Adrenal gland (tissue), 12 donors: ENCODE data around the gene HPRT1. TPM values are rescaled to one million over a fixed set of nuclear protein-coding genes. Genes with fewer than 3 reads are reported as not detected.

ENCODE experiments used
- microRNA counts, 2 donors: library from miRNA; unstranded; fragments of <30 nt; microRNA quantifications; one replicate each; lab custom pipeline; 2016
- microRNA-seq, 3 donors: library from miRNA; unstranded; fragments of <30 nt; microRNA quantifications; one replicate each; pipeline ENCODE4, GENCODE V29; 2017 to 2020
- polyA plus RNA-seq, 3 donors: library from polyadenylated mRNA; stranded (reverse); fragments of 200-250 nt in 2 of 3; fragments of 350-450 nt in 1 of 3; fragmentation: Illumina TruSeq in 1 of 3; extraction: RNeasy Lipid Tissue Mini Kit (QIAGEN cat#74804) in 1 of 3; gene quantifications; one replicate each; pipeline ENCODE4 v1.2.3, GENCODE V29; 2013 to 2014
- small RNA-seq, 2 donors: library from RNA; depleted of rRNA; stranded (forward); fragments of <200 nt; gene quantifications; one replicate each; pipeline ENCODE3, GENCODE V24; 2016
- total RNA-seq, 9 donors: library from RNA; depleted of rRNA in 4 of 9; stranded (reverse); fragments of >200 nt in 4 of 9; fragments of 120-200 nt in 1 of 9; fragmentation: NEBNext Ultra II Directional in 1 of 9; extraction: Animal tissue kit (Norgen Biotek cat#: 25700) in 1 of 9; gene quantifications; one replicate each; pipeline versions ENCODE4 v1.1.0 to v1.2.4, GENCODE V29; 2013 to 2023
- donor health status: healthy with polysubstance abuse.
- donor health status: Bipolar disorder and iron deficiency.
- donor health status: DM: yes; HTN: yes; CAD: no.
- donor health status: DM: no; HTN: no; CAD: no.
- donor health status: DM: no; HTN: no; CAD: no.
- donor health status: DM: yes; HTN: yes; CAD: no.

HPRT1 gene
- total and polyA plus RNA-seq, 12 donors = 5.5 to 66.0 (median 26.8) TPM

MicroRNA genes within 50 kb of the gene (microRNA counts, 767-probe panel; counts per million panel counts)
- microRNA hsa-miR-424-5p (lab: Ali Mortazavi, UCI) (0 to 3,379 counts per million in 2 donors), microRNA hsa-miR-450a-5p (lab: Ali Mortazavi, UCI) (5,102 to 5,370 counts per million in 2 donors), microRNA hsa-miR-450b-3p (lab: Ali Mortazavi, UCI) (0 counts per million in 2 donors), microRNA hsa-miR-450b-5p (lab: Ali Mortazavi, UCI) (0 counts per million in 2 donors), microRNA hsa-miR-503 (lab: Ali Mortazavi, UCI) (2,093 to 3,838 counts per million in 2 donors), microRNA hsa-miR-542-3p (lab: Ali Mortazavi, UCI) (0 to 3,155 counts per million in 2 donors), microRNA hsa-miR-542-5p (lab: Ali Mortazavi, UCI) (3,760 to 4,833 counts per million in 2 donors)

Small RNAs within 50 kb of the gene (microRNA-seq; reads per million reads assigned to microRNA genes)
- gene MIR424 (11,699 to 26,474 (median 14,063) reads per million in 3 donors), gene MIR450A1 (3.1 to 10.3 (median 8.4) reads per million in 3 donors), gene MIR450A2 (6.5 to 20.6 (median 11.8) reads per million in 3 donors), gene MIR450B (4.5 to 16.5 (median 6.9) reads per million in 3 donors), gene MIR503 (127 to 180 (median 165) reads per million in 3 donors), gene MIR542 (148 to 159 (median 158) reads per million in 3 donors)

Small RNAs within 50 kb of the gene (small RNA-seq; reads per million reads assigned to genes)
- 0 reads per million in 2 donors for gene AC004383.1
- gene MIR450A1 = 0 reads per million in 2 donors
- gene MIR450A2 = 0.24 to 0.42 reads per million in 2 donors
- 6.8 to 9.4 reads per million in 2 donors for gene MIR450B
- gene MIR503 = 3.6 to 8.1 reads per million in 2 donors
- gene MIR542 = 14.7 to 15.8 reads per million in 2 donors

Other genes starting within 250 kb of the HPRT1 start
- under 1 TPM in 2 of 9 donors, not detected in 7; 0.11 to 0.41 TPM for gene CCDC160, start 223.0 kb upstream of the HPRT1 start, total RNA-seq
- gene CCDC160, start 223.0 kb upstream of the HPRT1 start, polyA plus RNA-seq = under 1 TPM in 2 of 3 donors, not detected in 1; 0.07 to 0.11 TPM
- gene PHF6, start 86.9 kb upstream of the HPRT1 start, total RNA-seq = 10 to 100 TPM; 22.5 to 53.5 (median 33.3) TPM
- 10 to 100 TPM in 2 of 3 donors, 1 to 10 TPM in 1; 8.5 to 24.9 (median 10.0) TPM for gene PHF6, start 86.9 kb upstream of the HPRT1 start, polyA plus RNA-seq
- 10 to 100 TPM in 1 of 9 donors, not detected in 8; 58.0 TPM for gene PLAC1, start 198.3 kb downstream of the HPRT1 start, total RNA-seq
- gene PLAC1, start 198.3 kb downstream of the HPRT1 start, polyA plus RNA-seq = not detected